Muscle layer of colon (tissue), 2 donors: ENCODE data around the gene SLC7A8.

Experiments
- H3K27ac ChIP-seq: one replicate; pipeline ENCODE4 v1.7.0; 2013; ENCODE audit warnings: low read depth, mild to moderate bottlenecking, low read length, moderate library complexity
- H3K27me3 ChIP-seq, 2 donors: one replicate each; pipeline ENCODE4 v1.7.0; 2013; ENCODE audit warnings: low read length in 2 of 2, mild to moderate bottlenecking in 2 of 2; ENCODE audit not compliant: insufficient read depth in 2 of 2, control insufficient read depth in 1 of 2
- H3K36me3 ChIP-seq: one replicate; pipeline ENCODE4 v1.7.0; 2013; ENCODE audit warnings: mild to moderate bottlenecking, low read length; ENCODE audit not compliant: insufficient read depth
- H3K4me1 ChIP-seq: one replicate; pipeline ENCODE4 v1.7.0; 2013; ENCODE audit warnings: mild to moderate bottlenecking, low read length; ENCODE audit not compliant: insufficient read depth
- H3K4me3 ChIP-seq, 2 donors: one replicate each; pipeline ENCODE4 v1.7.0; 2013; ENCODE audit warnings: low read length in 2 of 2, low read depth in 1 of 2, mild to moderate bottlenecking in 1 of 2, moderate library complexity in 1 of 2
- H3K9ac ChIP-seq: one replicate; pipeline ENCODE4 v1.7.0; 2013; ENCODE audit warnings: low read length
- H3K9me3 ChIP-seq: one replicate; pipeline ENCODE4 v1.7.0; 2013; ENCODE audit warnings: mild to moderate bottlenecking, low read length
- donor health status: abdominal sarcoma.
- donor health status: Adenocarcinoma of cecum.

SLC7A8 gene

GRCh38 chr14:23095196-23096108, 88.0 kb downstream of the SLC7A8 start, which contains the start of gene C14orf119:
Gene C14orf119, plus strand, starts transcription at chr14:23095505. Its CDS starts 2,154 bp downstream, at chr14:23097659.
- Histone ChIP-seq H3K36me3 (peaks cover 51% of the 10 kb centered on the region), H3K27me3 (no peaks in the 10 kb centered on the region), H3K4me1 (peaks cover 28% of the 10 kb centered on the region), H3K9ac (peak within 1 kb of the TSS; percentile 81), H3K27ac (peak within 1 kb of the TSS; percentile 99), H3K9me3 (no peaks in the 10 kb centered on the region), H3K4me3 (peak within 1 kb of the TSS; percentile 81 to 90)

- Histone ChIP-seq H3K4me1 (peaks cover 28% of the 10 kb centered on the region), H3K4me3 (peak within 1 kb of the TSS; percentile 81 to 90), H3K9ac (peak within 1 kb of the TSS; percentile 81), H3K9me3 (no peaks in the 10 kb centered on the region), H3K27me3 (no peaks in the 10 kb centered on the region), H3K27ac (peak within 1 kb of the TSS; percentile 99), H3K36me3 (peaks cover 58% of the 10 kb centered on the region)
Observed at GRCh38 chr14:23094666-23095195, 88.7 kb downstream of the SLC7A8 start, which contains the start of gene ACIN1. Gene ACIN1, minus strand, starts transcription at chr14:23095136. Its CDS starts 24 bp downstream, at chr14:23095112.

DNA sequence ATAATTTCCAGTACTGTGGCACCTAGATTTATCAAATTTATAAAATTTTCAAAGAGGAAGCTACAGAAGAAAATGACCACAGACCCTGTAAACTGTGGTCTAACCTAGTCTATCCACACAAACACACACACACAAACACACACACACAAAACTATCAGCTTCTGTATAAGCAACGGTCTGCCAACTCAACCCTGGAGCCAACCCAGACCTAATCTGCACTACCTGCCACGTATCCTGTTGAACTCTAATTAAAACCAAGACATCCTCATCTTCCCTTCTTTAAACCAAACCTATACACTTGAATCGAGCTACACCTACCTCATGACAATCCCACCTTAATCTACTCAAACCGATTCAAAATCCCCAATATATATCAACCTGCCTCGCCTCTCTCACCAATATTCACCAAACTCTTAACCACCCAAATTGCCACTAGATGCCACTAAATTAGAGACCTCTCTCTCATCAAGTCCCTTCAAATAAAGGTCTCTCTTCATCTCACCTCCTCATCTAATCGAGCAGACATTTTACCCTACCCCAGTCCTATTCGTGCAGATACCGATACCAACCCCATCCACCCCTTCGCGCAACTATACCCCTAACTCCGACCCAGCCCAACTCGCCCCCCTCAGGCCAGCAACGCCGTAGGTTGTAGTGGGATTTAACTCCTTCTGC, 89.3 kb downstream of the SLC7A8 start:
- Histone ChIP-seq H3K9me3 (no peaks in the 10 kb centered on the region), H3K4me1 (peaks cover 28% of the 10 kb centered on the region), H3K9ac (peak overlapping the region; percentile 80), H3K36me3 (peaks cover 64% of the 10 kb centered on the region), H3K4me3 (peak overlapping the region; percentile 67 to 81), H3K27ac (peak overlapping the region; percentile 96), H3K27me3 (no peaks in the 10 kb centered on the region)

- Histone ChIP-seq H3K9me3 (no peaks in the 10 kb centered on the region), H3K9ac (peak overlapping the region; percentile 80), H3K36me3 (peaks cover 64% of the 10 kb centered on the region), H3K4me1 (peaks cover 28% of the 10 kb centered on the region), H3K27me3 (no peaks in the 10 kb centered on the region), H3K27ac (no peak overlapping the region), H3K4me3 (peak overlapping the region in 1 of 2 donors; percentile 81)
Observed at GRCh38 chr14:23093526-23093925, 89.9 kb downstream of the SLC7A8 start.

GRCh38 chr14:23093104-23093503, 90.4 kb downstream of the SLC7A8 start:
- Histone ChIP-seq H3K4me3 (peak overlapping the region; percentile 4 to 81), H3K4me1 (peaks cover 28% of the 10 kb centered on the region), H3K36me3 (peaks cover 64% of the 10 kb centered on the region), H3K9me3 (no peaks in the 10 kb centered on the region), H3K27me3 (no peaks in the 10 kb centered on the region), H3K9ac (no peak overlapping the region), H3K27ac (no peak overlapping the region)

DNA sequence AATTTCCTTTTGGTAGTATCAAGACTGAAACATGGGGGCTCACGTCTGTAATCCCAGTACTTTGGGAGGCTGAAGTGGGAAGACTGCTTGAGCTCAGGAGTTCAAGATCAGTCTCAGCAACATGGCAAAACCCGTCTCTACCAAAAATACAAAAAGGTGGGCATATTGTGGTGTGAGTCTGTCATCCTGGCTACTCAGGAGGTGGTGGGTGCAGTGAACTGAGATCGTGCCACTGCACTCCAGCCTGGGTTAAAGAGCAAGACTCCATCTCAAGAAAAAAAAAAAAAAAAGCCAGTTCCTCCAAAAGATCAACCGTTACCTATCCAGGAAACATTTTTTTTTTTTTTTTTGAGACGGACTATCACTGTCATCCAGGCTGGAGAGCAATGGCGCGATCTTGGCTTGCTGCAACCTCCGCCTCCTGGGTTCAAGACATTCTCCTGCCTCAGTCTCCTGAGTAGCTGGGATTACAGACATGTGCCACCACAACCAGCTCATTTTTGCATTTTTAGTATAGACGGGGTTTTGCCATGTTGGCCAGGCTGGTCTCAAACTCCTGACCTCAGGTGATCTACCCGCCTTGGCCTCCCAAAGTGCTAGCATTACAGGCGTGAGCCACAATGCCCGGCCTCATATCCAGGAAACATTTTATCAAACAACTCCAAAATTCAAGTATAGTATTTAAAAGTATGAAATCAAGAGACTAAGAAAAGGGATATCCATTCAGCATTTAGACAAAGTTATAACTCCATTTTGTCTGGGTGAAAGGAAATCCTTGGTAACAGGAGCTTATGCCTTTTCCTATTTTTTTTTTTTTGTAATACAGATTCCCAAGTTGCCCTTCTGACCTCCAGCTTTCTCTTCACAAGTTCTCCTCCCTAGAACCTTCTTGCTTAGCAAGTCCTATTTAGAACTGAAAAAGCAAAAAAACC, 91.9 kb downstream of the SLC7A8 start:
- peaks cover 17% of the 10 kb centered on the region for H3K4me1 ChIP-seq
- no peak overlapping the region for H3K9ac ChIP-seq
- H3K27me3 ChIP-seq: no peaks in the 10 kb centered on the region
- H3K4me3 ChIP-seq: no peak overlapping the region
- peaks cover 64% of the 10 kb centered on the region for H3K36me3 ChIP-seq
- H3K27ac ChIP-seq: no peak overlapping the region
- no peaks in the 10 kb centered on the region for H3K9me3 ChIP-seq

DNA sequence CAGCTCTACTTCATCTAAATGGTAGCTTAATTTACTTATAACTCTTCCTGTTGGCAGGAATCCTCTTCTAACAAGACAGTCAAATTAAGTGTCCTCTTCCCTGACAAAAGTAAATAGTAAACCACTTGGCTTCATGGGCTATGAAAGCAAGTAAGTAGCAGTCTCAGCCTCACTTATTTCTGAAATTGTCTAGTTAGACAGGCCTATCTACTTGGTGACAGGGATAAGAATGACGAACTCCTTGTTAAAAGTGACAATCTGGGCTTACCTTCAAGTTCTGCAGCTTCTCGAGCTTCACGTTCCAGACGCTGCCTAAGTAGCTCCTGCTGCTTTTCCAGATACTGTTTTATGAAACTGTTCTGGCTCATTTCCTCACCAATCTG, 93.2 kb downstream of the SLC7A8 start:
- Histone ChIP-seq H3K36me3 (peaks cover 77% of the 10 kb centered on the region), H3K4me3 (no peak overlapping the region), H3K27ac (no peak overlapping the region), H3K9me3 (no peaks in the 10 kb centered on the region), H3K9ac (no peak overlapping the region), H3K27me3 (no peaks in the 10 kb centered on the region), H3K4me1 (peaks cover 15% of the 10 kb centered on the region)

GRCh38 chr14:23089498-23090253, 93.8 kb downstream of the SLC7A8 start:
- H3K9me3 ChIP-seq: no peaks in the 10 kb centered on the region
- H3K27me3 ChIP-seq: no peaks in the 10 kb centered on the region
- H3K4me3 ChIP-seq: no peak overlapping the region
- peaks cover 83% of the 10 kb centered on the region for H3K36me3 ChIP-seq
- no peak overlapping the region for H3K9ac ChIP-seq
- H3K27ac ChIP-seq: no peak overlapping the region
- peaks cover 15% of the 10 kb centered on the region for H3K4me1 ChIP-seq

GRCh38 chr14:23086565-23086964, 96.9 kb downstream of the SLC7A8 start:
- no peaks in the 10 kb centered on the region for H3K27me3 ChIP-seq
- H3K9me3 ChIP-seq: no peaks in the 10 kb centered on the region
- H3K9ac ChIP-seq: no peak overlapping the region
- H3K36me3 ChIP-seq: peaks cover 79% of the 10 kb centered on the region
- H3K4me3 ChIP-seq: no peak overlapping the region
- H3K27ac ChIP-seq: no peak overlapping the region
- H3K4me1 ChIP-seq: no peaks in the 10 kb centered on the region

DNA sequence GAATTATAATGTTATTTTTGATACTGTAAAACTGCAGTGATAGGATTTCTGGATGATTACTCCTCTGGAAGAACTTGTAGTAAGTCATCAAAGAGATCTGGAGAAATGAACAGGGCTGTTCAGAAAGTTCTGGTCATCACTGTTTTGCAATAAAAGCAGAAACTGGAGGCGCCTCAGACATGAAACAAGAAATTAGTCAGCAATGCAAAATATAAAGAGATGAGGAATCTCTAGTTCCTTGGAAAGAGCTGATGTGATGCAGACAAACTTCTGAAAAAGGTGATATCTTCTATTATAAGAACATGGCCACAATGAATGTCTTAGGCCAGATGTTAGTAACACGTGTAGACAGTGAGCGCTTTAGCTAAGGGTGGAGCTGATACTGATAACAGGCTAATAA, 98.0 kb downstream of the SLC7A8 start:
- no peak overlapping the region for H3K9ac ChIP-seq
- H3K4me1 ChIP-seq: no peaks in the 10 kb centered on the region
- no peaks in the 10 kb centered on the region for H3K27me3 ChIP-seq
- H3K4me3 ChIP-seq: no peak overlapping the region
- H3K36me3 ChIP-seq: peaks cover 80% of the 10 kb centered on the region
- H3K9me3 ChIP-seq: no peaks in the 10 kb centered on the region
- no peak overlapping the region for H3K27ac ChIP-seq
